Ishikawa (cell line): ENCODE data around the gene WNT6.
A peak's percentile ranks its signal among the peaks of the same experiment; 100 is the strongest.

Source experiments
- CEBPB ChIP-seq: IDR thresholded peaks from 2 replicates; pipeline ENCODE4 v1.6.1; 2012
- CREB1 ChIP-seq: IDR thresholded peaks from 2 replicates; pipeline ENCODE4 v1.6.1; 2012; ENCODE audit warnings: low read depth
- EGR1 ChIP-seq: IDR thresholded peaks from 2 replicates; pipeline ENCODE4 v1.6.1; 2012
- EP300 ChIP-seq: IDR thresholded peaks from 2 replicates; pipeline ENCODE4 v1.6.1; 2012; ENCODE audit warnings: borderline replicate concordance
- FOXM1 ChIP-seq: IDR thresholded peaks from 2 replicates; pipeline ENCODE4 v1.6.1; 2012; ENCODE audit warnings: low read depth, borderline replicate concordance
- MAX ChIP-seq: IDR thresholded peaks from 2 replicates; pipeline ENCODE4 v1.6.1; 2012
- NFIC ChIP-seq: IDR thresholded peaks from 2 replicates; pipeline ENCODE4 v1.6.1; 2012
- RAD21 ChIP-seq: IDR thresholded peaks from 2 replicates; pipeline ENCODE4 v1.6.1; 2012; ENCODE audit warnings: low read depth
- REST ChIP-seq: IDR thresholded peaks from 2 replicates; pipeline ENCODE4 v1.6.1; 2012; ENCODE audit warnings: low read depth, mild to moderate bottlenecking
- TAF1 ChIP-seq: IDR thresholded peaks from 2 replicates; pipeline ENCODE4 v1.6.1; 2012; ENCODE audit warnings: low read depth, mild to moderate bottlenecking
- TCF12 ChIP-seq: IDR thresholded peaks from 2 replicates; pipeline ENCODE4 v1.6.1; 2012; ENCODE audit warnings: low read depth
- TEAD4 ChIP-seq: IDR thresholded peaks from 2 replicates; pipeline ENCODE4 v1.6.1; 2012
- USF1 ChIP-seq: IDR thresholded peaks from 2 replicates; pipeline ENCODE4 v1.6.1; 2012
- YY1 ChIP-seq: IDR thresholded peaks from 2 replicates; pipeline ENCODE4 v1.6.1; 2012; ENCODE audit warnings: low read depth
- ZBTB7A ChIP-seq: IDR thresholded peaks from 2 replicates; pipeline ENCODE4 v1.6.1; 2012; ENCODE audit warnings: low read depth

WNT6 gene

DNA sequence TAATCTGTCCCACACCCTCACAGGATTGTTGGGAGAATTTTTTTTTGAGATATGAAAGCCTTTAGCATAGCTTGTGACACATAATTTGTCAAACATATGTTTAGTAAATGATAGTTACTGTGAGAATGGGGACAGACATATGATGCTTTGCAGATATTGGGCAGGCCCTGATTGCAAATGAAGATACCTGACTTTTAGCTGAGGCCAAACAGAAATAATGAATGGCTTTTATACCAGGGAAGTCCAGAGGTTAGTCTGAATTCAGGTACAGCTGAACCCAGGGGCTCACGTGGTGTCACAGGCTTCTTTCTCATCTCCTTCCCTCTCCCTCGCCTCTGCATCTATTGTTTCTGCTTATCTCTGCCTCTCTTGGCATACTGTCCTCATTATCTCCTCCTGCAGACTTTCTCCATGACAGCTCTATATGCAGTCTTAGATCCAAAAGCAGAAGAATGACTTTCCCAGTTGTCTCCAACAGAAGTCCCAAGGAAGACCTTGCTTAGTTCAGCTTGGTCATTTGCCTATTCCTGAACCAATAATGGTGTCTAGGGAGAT, 16.2 kb downstream of the WNT6 start:
- TF ChIP-seq ZBTB7A (no peak), NFIC (no peak), MAX (no peak), YY1 (no peak), EP300 (no peak), TEAD4 (no peak)

GRCh38 chr2:218876562-218877219, 17.1 kb downstream of the WNT6 start:
- TF ChIP-seq TCF12 (0 out of 2 replicates have a peak, but pooled peaks have one; percentile 22), NFIC (no peak), RAD21 (peak; percentile 98), EGR1 (no peak), MAX (no peak), TEAD4 (no peak), CREB1 (no peak), CEBPB (no peak), YY1 (no peak), FOXM1 (no peak), USF1 (no peak), TAF1 (no peak), EP300 (no peak), REST (no peak), ZBTB7A (no peak)

DNA sequence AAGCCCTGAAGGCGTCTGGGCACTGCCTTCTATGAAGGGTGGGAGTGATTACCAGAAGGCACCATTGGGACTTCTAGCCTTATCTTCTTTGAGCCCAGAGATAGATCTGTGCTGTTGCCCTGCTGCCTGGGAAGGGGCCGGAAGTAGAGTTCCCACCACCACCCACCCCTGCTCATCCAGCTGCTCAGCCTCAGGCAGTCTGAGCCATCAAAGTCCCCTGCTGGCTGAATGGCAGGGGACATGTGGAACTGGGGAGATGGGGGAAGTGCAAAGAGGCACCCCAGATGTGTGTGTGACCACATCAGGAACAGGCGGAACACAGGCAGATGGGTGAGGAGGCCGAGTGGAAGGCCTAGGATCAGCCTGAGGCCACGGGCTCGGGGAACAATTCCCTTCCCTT, 17.7 kb downstream of the WNT6 start:
- TF ChIP-seq NFIC (no peak), EGR1 (no peak), ZBTB7A (no peak), EP300 (no peak), TEAD4 (no peak), USF1 (no peak), FOXM1 (no peak), TCF12 (no peak), MAX (no peak), RAD21 (no peak), CEBPB (no peak), CREB1 (no peak), TAF1 (no peak), YY1 (no peak), REST (no peak)

DNA sequence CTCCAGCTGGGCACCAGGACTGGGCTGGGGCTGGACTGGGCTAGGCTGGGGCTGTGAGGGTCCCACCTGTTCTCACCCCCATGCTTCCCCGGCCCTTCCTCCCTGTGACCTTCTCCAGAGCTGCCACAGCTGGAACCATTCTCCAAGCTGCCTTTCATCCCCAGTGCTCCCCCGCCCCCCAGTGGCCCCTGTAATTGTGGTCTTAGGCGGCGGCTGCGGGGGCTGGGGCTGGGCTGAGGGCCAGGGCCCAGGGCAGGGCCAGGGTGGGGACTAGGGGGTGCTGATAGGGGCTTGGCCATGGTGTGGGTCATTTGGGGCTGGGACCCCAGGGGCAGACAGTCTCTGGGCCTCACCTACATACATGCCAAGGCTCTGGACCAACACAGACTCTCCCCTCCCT, 18.3 kb downstream of the WNT6 start:
- TF ChIP-seq TCF12 (no peak), CEBPB (no peak), FOXM1 (no peak), RAD21 (no peak), TEAD4 (no peak), NFIC (no peak), EP300 (no peak), CREB1 (no peak), REST (no peak), TAF1 (no peak), ZBTB7A (no peak), EGR1 (no peak), MAX (no peak), YY1 (no peak), USF1 (no peak)
